GM15510 (cell line): ENCODE data around the gene WNT5A.

Experiments
- POLR2A ChIP-seq: IDR thresholded peaks from 3 replicates; pipeline ENCODE4 v1.6.1; 2011; ENCODE audit warnings: borderline replicate concordance; ENCODE audit not compliant: insufficient read length; ENCODE audit errors: extremely low read depth

Gene WNT5A

DNA sequence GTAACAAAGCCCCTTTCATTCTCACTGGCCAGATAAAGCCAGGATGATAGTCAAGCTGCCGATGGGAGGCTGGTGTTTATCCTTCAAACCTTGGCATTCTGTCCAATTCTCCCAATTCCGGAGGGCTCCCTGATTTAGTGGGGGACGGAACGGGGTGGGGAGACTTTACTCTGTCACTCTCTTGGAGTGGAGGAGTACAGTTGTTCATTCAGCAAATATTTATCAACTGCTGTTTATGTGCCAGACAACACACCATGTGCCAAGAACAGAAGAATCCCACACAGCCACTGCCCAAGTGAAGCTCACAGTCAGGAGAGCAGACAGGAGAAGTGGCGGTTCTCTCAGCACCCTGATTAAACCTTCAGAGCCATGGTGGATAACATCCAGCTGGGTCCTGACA, 63.3 kb downstream of the WNT5A start:
- TF ChIP-seq POLR2A, result no peak

DNA sequence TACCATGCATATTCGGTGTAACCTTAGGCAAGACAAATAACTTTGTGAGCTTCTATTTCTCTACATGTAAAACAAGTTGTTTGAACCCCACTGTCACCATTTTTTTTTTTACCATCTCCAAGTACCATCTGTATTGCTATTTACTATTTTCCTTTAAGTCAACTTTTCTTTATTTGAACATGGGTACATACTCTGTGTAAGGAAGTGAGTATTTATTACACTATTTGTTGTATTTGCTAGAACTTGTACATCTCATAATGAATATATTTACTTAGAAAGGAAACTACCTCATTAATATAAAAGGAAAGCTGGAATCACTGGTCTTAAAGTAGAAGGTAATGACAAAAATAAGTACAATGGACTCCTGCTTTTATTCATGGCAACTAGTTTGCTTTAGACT, 69.9 kb downstream of the WNT5A start:
- TF ChIP-seq POLR2A, result no peak

DNA sequence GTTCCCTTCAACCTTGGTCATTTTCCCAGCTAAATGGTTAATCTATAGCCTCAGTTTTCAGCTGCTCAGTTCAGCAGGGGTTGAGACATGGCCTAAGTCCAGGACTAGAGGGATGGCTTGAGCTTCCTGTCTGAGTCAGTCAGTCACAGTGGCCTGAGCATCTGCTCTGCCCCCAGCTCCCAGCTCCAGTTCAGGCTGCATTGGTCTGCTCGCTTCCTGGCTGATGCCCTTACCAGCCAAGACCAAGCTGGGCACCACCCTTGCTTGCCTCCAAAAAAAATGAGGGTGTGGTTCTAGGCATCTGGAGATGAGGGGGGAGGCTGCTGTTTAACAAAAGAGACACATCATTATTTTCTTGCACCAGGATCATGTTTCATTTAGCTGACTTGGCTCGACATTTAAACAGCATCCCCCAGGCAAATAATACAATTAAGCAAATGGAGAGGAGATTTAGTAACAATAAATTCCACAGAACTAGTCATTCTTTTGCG, 70.7 kb downstream of the WNT5A start:
- no peak for TF ChIP-seq POLR2A
